Neural cell (in vitro differentiated cells): ENCODE measurements around the gene BMP3. TPM values are rescaled to one million over a fixed set of nuclear protein-coding genes. Genes with fewer than 3 reads are reported as not detected.

ENCODE experiments used
- H2AFZ ChIP-seq: fragments of 200-600, 300-800 bp; sonication (generic), shearing (Covaris generic); 2 replicates; pipeline ENCODE4 v1.6.0; 2014; ENCODE audit warnings: low read depth, mild to moderate bottlenecking, antibody characterized with exemption, low read length, moderate library complexity
- H3F3A ChIP-seq: fragments of 200-600 bp; shearing (Covaris generic); 2 replicates; pipeline ENCODE4 v1.6.1; 2016; ENCODE audit warnings: mild to moderate bottlenecking, moderate library complexity, mixed read lengths, antibody characterized with exemption, low read length; ENCODE audit not compliant: insufficient read depth, poor library complexity, severe bottlenecking
- H3K27ac ChIP-seq: fragments of 200-600, 300-800 bp; sonication (generic), shearing (Covaris generic); 2 replicates; pipeline ENCODE4 v1.5.1; 2014; ENCODE audit warnings: mild to moderate bottlenecking, low read length, moderate library complexity
- H3K27me3 ChIP-seq: fragments of 300-800, 200-600 bp; sonication (generic), shearing (Covaris generic); 2 replicates; pipeline ENCODE4 v1.6.0; 2014; ENCODE audit warnings: mild to moderate bottlenecking, low read depth, low read length, moderate library complexity; ENCODE audit not compliant: insufficient read depth
- H3K36me3 ChIP-seq: fragments of 300-800, 200-600 bp; sonication (generic), shearing (Covaris generic); 2 replicates; pipeline ENCODE4 v1.5.1; 2014; ENCODE audit warnings: mild to moderate bottlenecking, antibody characterized with exemption, low read length, moderate library complexity; ENCODE audit not compliant: insufficient read depth
- H3K4me2 ChIP-seq: fragments of 300-800, 200-600 bp; sonication (generic), shearing (Covaris generic); 2 replicates; pipeline ENCODE4 v1.6.0; 2014; ENCODE audit warnings: mild to moderate bottlenecking, low read length
- H3K4me3 ChIP-seq: fragments of 300-800, 200-600 bp; sonication (generic), shearing (Covaris generic); 2 replicates; pipeline ENCODE4 v1.5.1; 2014; ENCODE audit warnings: mild to moderate bottlenecking, low read length, moderate library complexity
- H3K79me2 ChIP-seq: fragments of 200-600 bp; shearing (Covaris generic); replicated peaks from 2 replicates; pipeline ENCODE4 v1.6.0; 2014; ENCODE audit warnings: mild to moderate bottlenecking, low read length, moderate library complexity; ENCODE audit not compliant: insufficient read depth
- H3K9ac ChIP-seq: fragments of 300-800, 200-600 bp; sonication (generic), shearing (Covaris generic); 2 replicates; pipeline ENCODE4 v1.6.1; 2016; ENCODE audit warnings: mild to moderate bottlenecking, low read length, mixed read lengths
- H3K9me2 ChIP-seq: fragments of 200-600 bp; shearing (Covaris generic); 2 replicates; pipeline ENCODE4 v1.6.1; 2016; ENCODE audit warnings: mild to moderate bottlenecking, low read length, mixed read lengths; ENCODE audit not compliant: insufficient read depth
- H3K9me3 ChIP-seq: fragments of 200-600, 300-800 bp; sonication (generic), shearing (Covaris generic); 2 replicates; pipeline ENCODE4 v1.6.1; 2016; ENCODE audit warnings: mild to moderate bottlenecking, mixed run types, low read length, moderate library complexity, mixed read lengths
- H4K20me1 ChIP-seq: fragments of 200-600 bp; shearing (Covaris generic); 2 replicates; pipeline ENCODE4 v1.6.1; 2016; ENCODE audit warnings: mild to moderate bottlenecking, mixed run types; ENCODE audit not compliant: insufficient read depth
- CTCF ChIP-seq: fragments of 450-650 bp; IDR thresholded peaks from 2 replicates; pipeline ENCODE4 v1.5.1; 2014; ENCODE audit warnings: antibody characterized with exemption, mild to moderate bottlenecking, moderate library complexity; ENCODE audit not compliant: poor library complexity, severe bottlenecking
- EP300 ChIP-seq: fragments of 450-650 bp; conservative IDR thresholded peaks from 2 replicates; pipeline ENCODE4 v1.6.1; 2014; ENCODE audit warnings: antibody characterized with exemption, mild to moderate bottlenecking, moderate library complexity; ENCODE audit not compliant: poor library complexity, severe bottlenecking
- EZH2 ChIP-seq: fragments of 200-600, 300-800 bp; shearing (Covaris generic), sonication (generic); IDR thresholded peaks from 2 replicates; pipeline ENCODE4 v1.6.1; 2014; ENCODE audit warnings: antibody characterized with exemption, low read length, borderline replicate concordance, mild to moderate bottlenecking; ENCODE audit not compliant: insufficient read depth, poor library complexity, severe bottlenecking
- MXI1 ChIP-seq: fragments of 450-650 bp; conservative IDR thresholded peaks from 2 replicates; pipeline ENCODE4 v1.6.1; 2014; ENCODE audit warnings: antibody characterized with exemption, mild to moderate bottlenecking; ENCODE audit not compliant: poor library complexity, severe bottlenecking
- POLR2AphosphoS5 ChIP-seq: IDR thresholded peaks from 2 replicates; pipeline ENCODE4 v1.6.1; 2012
- RAD21 ChIP-seq: fragments of 450-650 bp; conservative IDR thresholded peaks from 2 replicates; pipeline ENCODE4 v1.6.1; 2014; ENCODE audit warnings: antibody characterized with exemption, mild to moderate bottlenecking, moderate library complexity
- REST ChIP-seq: IDR thresholded peaks from 2 replicates; pipeline ENCODE4 v1.6.1; 2012; ENCODE audit warnings: borderline replicate concordance
- SMC3 ChIP-seq: fragments of 450-650 bp; conservative IDR thresholded peaks from 2 replicates; pipeline ENCODE4 v1.6.1; 2014; ENCODE audit warnings: antibody characterized with exemption, mild to moderate bottlenecking, moderate library complexity; ENCODE audit not compliant: poor library complexity
- TAF1 ChIP-seq: IDR thresholded peaks from 2 replicates; pipeline ENCODE4 v1.6.1; 2012; ENCODE audit warnings: low read depth
- polyA plus RNA-seq: library from polyadenylated mRNA; depleted of rRNA; stranded (reverse); fragments of >200 nt; gene quantifications from 2 replicates; pipeline ENCODE4 v1.2.3, GENCODE V29; 2014

The BMP3 gene
- polyA plus RNA-seq, 1 donor from 2014 or later = 2.7 TPM

- no peak overlapping the region for H3K4me3 ChIP-seq
- peaks cover 6% of the 10 kb centered on the region for H3K27me3 ChIP-seq
- no peaks in the 10 kb centered on the region for H3K9me2 ChIP-seq
- H3K36me3 ChIP-seq = no peaks in the 10 kb centered on the region
- H3K9me3 ChIP-seq = no peaks in the 10 kb centered on the region
- no peak overlapping the region for H3K27ac ChIP-seq
- H3K4me2 ChIP-seq = no peak overlapping the region
- H3K9ac ChIP-seq = no peak overlapping the region
- no peak overlapping the region for H2AFZ ChIP-seq
- no peak for TF ChIP-seq EP300
- TF ChIP-seq MXI1 = no peak
- no peak for TF ChIP-seq CTCF
- no peak for TF ChIP-seq RAD21
- no peak for TF ChIP-seq REST
- no peak for TF ChIP-seq TAF1
- no peaks in the 10 kb centered on the region for H3K79me2 ChIP-seq
- no peaks in the 10 kb centered on the region for H4K20me1 ChIP-seq
- no peaks in the 10 kb centered on the region for H3F3A ChIP-seq
These were observed 9.0 kb downstream of the BMP3 start for GRCh38 chr4:81039351-81039972.

- Histone ChIP-seq H3K9me3 (no peaks in the 10 kb centered on the region), H3K9me2 (no peaks in the 10 kb centered on the region), H2AFZ (no peak overlapping the region), H4K20me1 (no peaks in the 10 kb centered on the region), H3F3A (no peaks in the 10 kb centered on the region), H3K79me2 (no peaks in the 10 kb centered on the region), H3K27ac (no peak overlapping the region), H3K9ac (no peak overlapping the region), H3K36me3 (no peaks in the 10 kb centered on the region), H3K4me3 (no peak overlapping the region), H3K27me3 (no peaks in the 10 kb centered on the region), H3K4me2 (no peak overlapping the region)
- TF ChIP-seq EP300 (no peak), SMC3 (peak; percentile 91), MXI1 (no peak), RAD21 (peak; percentile 91), EZH2 (no peak), REST (no peak), CTCF (peak; percentile 90), TAF1 (no peak), POLR2AphosphoS5 (no peak)
These were observed 9.6 kb downstream of the BMP3 start for GRCh38 chr4:81040012-81040659.
